HG03108 (cell line): ENCODE measurements around the gene CEP83.
A peak's percentile ranks its signal among the peaks of the same experiment; 100 is the strongest.
"Not testable (repeated sequence)": the region's sequence is repeated elsewhere in the genome, so short reads cannot be mapped to it uniquely, and the experiment has no call there.

ENCODE experiments used
- ATAC-seq: cut with Tn5 transposase; IDR thresholded peaks from one replicate; pipeline ENCODE4 v1.9.1; 2021; ENCODE audit warnings: moderate library complexity; ENCODE audit not compliant: unreplicated experiment

CEP83 gene

DNA sequence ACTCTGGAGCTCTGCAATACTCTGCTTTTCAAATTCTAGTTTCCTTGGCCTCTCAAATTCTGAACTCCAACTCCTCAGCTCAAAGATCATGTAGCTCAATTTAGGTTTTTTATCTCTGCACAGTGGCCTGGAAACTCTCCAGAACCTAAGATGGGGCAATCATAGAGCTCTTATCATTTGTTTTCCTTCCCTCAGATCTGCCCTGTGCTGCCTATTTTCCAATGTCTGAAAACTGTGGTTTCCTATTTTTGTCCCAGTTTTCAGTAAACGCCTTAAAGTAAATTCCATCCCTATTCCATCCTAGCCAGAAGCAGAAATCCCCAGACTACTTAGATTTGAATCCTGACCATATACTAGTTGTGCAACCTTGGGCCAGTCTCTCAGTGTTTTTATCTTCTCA is 73.2 kb downstream of the CEP83 start:
- no peak for ATAC-seq

DNA sequence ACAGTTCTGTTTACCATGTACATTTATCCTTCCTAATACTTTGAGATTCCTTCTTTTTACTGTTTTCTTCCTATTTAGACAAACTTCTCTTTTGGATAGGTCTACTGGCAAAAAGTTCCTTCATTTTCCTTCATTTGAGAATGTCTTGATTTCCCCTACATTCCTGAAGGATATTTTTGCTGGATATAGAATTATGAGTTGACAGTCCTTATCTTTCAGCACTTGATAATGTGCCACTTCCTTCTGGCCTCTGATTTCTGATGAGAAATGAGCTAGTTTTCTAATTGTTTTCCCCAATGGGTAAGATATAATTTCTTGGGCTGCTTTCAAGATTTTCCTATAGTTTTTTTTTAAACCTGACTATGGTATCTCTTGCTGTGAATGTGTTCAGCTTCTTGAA is 75.6 kb downstream of the CEP83 start:
- ATAC-seq, result no peak

GRCh38 chr12:94380507-94380906 is 79.2 kb downstream of the CEP83 start:
- no peak for ATAC-seq

- ATAC-seq, result no peak
Observed at GRCh38 chr12:94379479-94380113, 80.1 kb downstream of the CEP83 start.

DNA sequence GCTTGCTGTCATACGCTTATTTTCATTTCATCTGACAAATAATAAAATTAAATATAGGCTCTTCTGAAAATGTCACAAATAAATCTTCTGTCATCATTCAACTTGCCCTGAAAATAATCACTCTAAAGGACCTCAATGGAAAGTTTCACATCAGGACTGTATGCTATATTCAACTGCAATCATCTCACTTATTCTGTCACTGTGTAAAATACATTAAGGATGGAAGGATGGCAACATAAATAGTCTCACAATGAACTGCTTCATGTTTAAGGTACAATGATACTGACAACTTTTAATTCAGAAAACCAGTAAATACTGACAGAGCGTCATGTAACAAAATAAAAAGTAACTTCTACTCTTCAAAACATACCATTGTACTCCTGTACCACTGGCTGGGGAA is 82.1 kb downstream of the CEP83 start:
- ATAC-seq, result no peak

DNA sequence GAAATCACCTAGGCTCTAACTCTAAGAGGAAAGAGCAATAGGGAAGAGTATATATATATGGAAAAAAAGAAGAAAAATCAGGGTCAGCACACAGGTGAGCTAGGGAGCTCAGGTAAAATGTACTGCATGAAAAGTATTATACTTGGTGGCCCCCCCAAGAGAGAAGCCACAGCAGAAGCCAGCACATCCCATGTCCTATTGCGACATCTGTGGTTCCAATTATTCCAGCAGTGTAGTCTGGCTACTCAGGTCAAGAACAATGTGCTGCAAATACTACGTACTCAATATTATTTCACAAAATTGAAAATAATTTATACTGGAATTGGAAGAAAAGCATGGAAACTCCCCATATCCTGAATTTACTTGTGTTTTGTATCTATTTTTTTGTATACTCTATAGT is 85.5 kb downstream of the CEP83 start:
- ATAC-seq, result no peak

GRCh38 chr12:94372461-94372860 is 87.2 kb downstream of the CEP83 start:
- ATAC-seq, result no peak

- ATAC-seq, result no peak
Observed at GRCh38 chr12:94362653-94363052, 97.0 kb downstream of the CEP83 start.

GRCh38 chr12:94359761-94360160 is 99.9 kb downstream of the CEP83 start:
- no peak for ATAC-seq

DNA sequence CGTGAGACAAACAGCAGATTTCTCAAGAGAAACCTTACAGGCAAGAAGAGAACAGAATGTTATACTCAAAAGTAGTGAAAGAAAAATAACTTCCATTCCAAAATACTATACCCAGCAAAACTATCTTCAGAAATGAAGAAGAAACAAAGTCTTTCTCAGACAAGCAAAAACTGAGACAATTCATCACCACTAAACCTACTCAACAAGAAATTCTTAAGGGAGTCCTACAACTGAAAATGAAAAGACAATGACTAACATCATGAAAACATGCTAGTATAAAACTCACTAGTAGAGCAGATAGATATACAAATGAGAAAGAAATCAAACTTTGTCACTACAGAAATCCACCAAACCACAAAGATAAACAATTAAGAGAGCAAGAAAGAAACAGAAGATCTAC is 106.5 kb downstream of the CEP83 start:
- ATAC-seq, result no peak

GRCh38 chr12:94340573-94340972 is 119.1 kb downstream of the CEP83 start:
- ATAC-seq, result no peak

DNA sequence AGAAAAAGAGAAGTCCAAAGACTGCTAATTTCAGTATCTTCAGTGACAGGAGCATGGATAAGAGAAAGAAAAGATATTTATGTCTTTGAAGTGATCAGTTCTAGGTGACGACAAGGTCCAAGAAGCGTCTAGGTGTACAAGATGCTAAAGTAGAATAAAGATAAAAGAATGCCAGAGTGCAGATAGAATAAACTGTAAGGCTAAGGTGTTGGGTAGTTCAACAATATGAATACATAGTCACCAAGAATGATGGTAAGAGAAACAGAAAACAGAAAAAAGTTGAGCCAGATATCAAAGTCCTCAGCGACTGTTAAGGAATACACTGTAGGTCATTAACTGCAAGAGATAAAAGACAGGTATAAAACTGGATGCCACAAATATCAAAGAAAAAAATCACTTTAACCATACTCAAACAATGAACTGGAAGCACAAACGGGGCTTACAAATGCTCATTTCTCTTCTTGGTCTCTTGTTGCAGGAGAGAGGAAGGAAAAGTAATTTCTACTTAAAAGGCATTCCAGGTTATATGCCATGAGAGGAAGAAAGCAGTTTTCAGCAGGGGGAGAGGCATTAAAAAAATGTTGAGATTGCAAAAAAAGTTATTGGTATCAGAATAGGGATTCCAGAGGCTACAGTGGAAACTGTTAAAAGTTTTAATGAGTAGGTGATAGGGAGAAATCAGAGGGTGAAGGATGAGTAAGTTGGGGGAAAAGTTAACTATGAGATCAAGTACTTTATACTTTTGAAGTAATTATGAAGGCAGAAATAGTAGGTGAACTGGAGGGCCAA is 121.5 kb downstream of the CEP83 start:
- ATAC-seq, result no peak

- no peak for ATAC-seq
Observed at GRCh38 chr12:94336211-94336925, 123.3 kb downstream of the CEP83 start.

DNA sequence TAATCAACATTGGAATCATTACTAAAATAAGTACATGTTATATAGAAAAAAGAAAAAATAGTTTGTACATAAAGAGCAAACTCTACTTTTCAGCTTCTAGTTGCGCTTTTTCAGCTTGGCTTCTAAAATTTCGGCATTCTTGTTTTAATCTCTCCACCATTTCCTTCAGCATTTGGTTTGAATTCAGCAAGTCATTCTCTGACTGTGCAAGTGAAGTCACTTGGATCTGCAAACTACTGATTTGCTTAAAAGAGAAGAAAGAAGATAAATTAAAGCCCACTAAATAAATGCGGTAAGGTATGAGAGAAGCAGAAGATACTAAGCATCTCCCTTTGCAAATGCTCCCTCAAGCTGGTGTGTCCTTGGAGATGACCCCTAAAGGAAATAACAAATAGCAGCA is 126.3 kb downstream of the CEP83 start:
- ATAC-seq, result no peak

DNA sequence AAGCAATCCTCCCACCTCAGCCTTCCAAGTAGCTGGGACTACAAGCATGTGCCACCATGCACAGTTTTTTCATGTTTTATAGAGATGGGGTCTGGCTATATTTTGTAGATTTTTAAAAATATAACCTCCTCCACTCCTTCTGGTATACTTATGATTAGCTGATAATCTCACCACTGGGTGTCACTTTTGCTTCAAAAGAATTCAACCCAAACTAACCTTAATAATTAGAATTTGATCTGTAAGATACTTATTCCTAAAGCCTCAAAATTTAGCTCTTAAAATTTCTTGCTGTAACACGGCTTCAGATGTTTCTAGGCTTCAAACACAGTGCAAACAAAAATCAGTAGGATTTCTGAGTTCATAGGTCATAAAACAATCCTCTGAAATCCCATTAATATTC is 130.3 kb downstream of the CEP83 start:
- ATAC-seq, result no peak

GRCh38 chr12:94327809-94328208 is 131.9 kb downstream of the CEP83 start:
- ATAC-seq, result no peak

DNA sequence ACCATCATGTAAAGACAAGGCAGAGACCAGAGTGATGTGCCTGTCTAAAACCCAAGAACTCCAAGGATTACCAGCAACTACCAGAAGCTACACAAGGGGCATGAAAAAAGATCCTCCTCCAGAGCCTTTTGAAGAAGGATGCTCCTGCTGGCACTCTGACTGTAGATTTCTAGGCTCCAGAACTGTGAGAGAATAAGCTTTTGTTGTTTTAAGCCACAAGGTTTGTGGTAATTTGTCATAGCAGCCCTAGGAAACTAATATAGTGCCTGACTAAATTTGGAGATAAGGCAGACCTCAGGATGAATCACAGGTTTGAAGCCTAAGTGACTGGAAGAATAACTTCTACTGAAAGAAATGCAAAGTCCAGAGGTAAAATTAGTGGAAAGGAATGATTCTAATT is 132.9 kb downstream of the CEP83 start:
- ATAC-seq, result no peak

- no peak for ATAC-seq
Observed at GRCh38 chr12:94326234-94326633, 133.4 kb downstream of the CEP83 start.

DNA sequence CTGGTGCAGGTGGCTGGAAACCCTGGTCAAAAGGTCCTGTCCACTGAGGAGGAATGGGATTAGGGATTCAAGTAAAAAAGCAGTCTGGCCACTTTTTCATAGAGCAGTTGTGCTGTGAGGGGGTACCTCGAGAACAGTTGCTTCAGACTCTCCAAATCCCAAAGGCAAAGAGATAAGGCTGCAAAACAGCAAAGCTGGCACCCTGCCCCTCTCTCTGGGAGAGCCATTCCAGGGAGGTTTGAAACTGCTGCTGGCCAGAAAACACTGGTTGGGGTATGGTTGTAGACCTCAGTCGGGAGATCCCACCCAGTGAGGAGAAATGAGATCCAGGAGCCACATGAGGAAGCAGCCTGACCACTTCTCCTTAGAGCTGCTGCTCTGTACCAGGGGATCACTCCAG is 137.3 kb downstream of the CEP83 start:
- no peak for ATAC-seq

DNA sequence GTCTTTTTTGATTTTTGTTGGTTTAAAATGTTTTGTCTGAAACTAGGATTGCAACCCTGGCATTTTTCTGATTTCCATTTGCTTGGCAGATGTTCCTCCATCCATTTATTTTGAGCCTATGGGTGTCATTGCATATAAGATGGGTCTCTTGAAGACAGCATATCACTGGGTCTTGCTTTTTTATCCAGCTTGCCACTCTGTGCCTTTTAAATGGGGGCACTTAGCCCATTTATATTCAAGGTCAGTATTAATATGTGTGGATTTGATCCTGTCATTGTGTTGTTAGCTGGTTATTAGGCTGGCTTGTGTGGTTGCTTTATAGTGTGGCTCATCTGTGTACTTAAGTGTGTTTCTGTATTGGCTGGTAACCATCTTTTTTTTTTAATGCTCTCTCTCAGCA is 139.6 kb downstream of the CEP83 start:
- no peak for ATAC-seq

- ATAC-seq, result peak; percentile 67
Observed at GRCh38 chr12:94318181-94318580, 141.5 kb downstream of the CEP83 start.

DNA sequence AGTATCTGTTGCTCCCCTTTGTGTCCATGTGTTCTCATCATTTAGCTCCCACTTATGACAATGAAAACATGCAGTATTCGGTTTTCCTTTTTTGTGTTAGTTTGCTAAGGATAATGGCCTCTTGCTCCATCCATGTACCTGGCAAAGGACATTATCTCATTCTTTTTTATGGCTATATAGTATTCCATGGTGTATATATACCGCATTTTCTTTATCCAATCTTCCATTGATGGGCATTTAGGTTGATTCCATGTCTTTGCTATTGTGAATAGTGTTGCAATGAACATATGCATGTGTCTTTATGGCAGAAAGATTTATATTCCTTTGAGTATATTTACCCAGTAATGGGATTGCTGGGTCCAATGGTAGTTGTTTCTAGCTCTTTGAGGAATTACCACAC is 143.1 kb downstream of the CEP83 start:
- not testable (repeated sequence) for ATAC-seq
